D721Med (cell line): Measurements from ENCODE around the gene PDPK1.
A peak's percentile ranks its signal among the peaks of the same experiment; 100 is the strongest.

ENCODE experiments used
- DNase-seq: peaks from one replicate; pipeline ENCODE4 v3.0.0; 2011; ENCODE audit warnings: low spot score; ENCODE audit not compliant: insufficient read length
- FAIRE-seq: peaks from 2 replicates; lab custom pipeline; 2011; peaks lifted over from hg19 to GRCh38; lab: Jason Lieb, UNC
- CTCF ChIP-seq: IDR thresholded peaks from 2 replicates; pipeline ENCODE4 v1.5.1; 2012; ENCODE audit warnings: mild to moderate bottlenecking, control low read depth; ENCODE audit not compliant: insufficient read depth; ENCODE audit errors: missing control alignments

The PDPK1 gene

GRCh38 chr16:2537451-2538379, at the start of gene PDPK1:
TSS of gene PDPK1 (plus strand) at chr16:2538021. CDS start at chr16:2538113, 92 bp downstream.
- peak; percentile 87 for DNase-seq
- no peak for TF ChIP-seq CTCF
- FAIRE-seq, result no peak

- TF ChIP-seq CTCF, result no peak
- no peak for FAIRE-seq
- DNase-seq, result no peak
Observed at GRCh38 chr16:2489581-2489980, 48.2 kb upstream of the PDPK1 start.

GRCh38 chr16:2490190-2491105, 47.4 kb upstream of the PDPK1 start:
- FAIRE-seq (no peak), DNase-seq (no peak)
- no peak for TF ChIP-seq CTCF

- no peak for DNase-seq
- no peak for FAIRE-seq
- no peak for TF ChIP-seq CTCF
Observed at GRCh38 chr16:2492292-2492691, 45.5 kb upstream of the PDPK1 start.

GRCh38 chr16:2493605-2494004, 44.2 kb upstream of the PDPK1 start:
- no peak for DNase-seq

GRCh38 chr16:2494616-2495015, 43.2 kb upstream of the PDPK1 start:
- FAIRE-seq (no peak), DNase-seq (no peak)
- TF ChIP-seq CTCF, result no peak

More at GRCh38 chr16:2493605-2494004, 44.2 kb upstream of the PDPK1 start:
- FAIRE-seq, result no peak
- no peak for TF ChIP-seq CTCF
